Coronary artery (tissue), 2 donors: Measurements from ENCODE around the gene TMEM132D.

ENCODE experiments used
- DNase-seq: peaks from one replicate; pipeline ENCODE4 v3.0.0-alpha.2; 2017; ENCODE audit warnings: low spot score
- H3K27ac ChIP-seq, 2 donors: fragments of 200-600 bp; sonication (generic); one replicate each; pipeline ENCODE4 v1.5.1; 2016 to 2019
- H3K4me3 ChIP-seq: fragments of 200-600 bp; sonication (generic); 2 replicates; pipeline ENCODE4 v1.5.1; 2016; ENCODE audit warnings: mild to moderate bottlenecking, moderate library complexity
- TF ChIP-seq, protein P1 (sequence below): fragments of 200-600 bp; sonication (generic); IDR thresholded peaks from one replicate; pipeline ENCODE4 v1.5.1; 2019; ENCODE audit warnings: antibody characterized with exemption

TMEM132D gene

DNA sequence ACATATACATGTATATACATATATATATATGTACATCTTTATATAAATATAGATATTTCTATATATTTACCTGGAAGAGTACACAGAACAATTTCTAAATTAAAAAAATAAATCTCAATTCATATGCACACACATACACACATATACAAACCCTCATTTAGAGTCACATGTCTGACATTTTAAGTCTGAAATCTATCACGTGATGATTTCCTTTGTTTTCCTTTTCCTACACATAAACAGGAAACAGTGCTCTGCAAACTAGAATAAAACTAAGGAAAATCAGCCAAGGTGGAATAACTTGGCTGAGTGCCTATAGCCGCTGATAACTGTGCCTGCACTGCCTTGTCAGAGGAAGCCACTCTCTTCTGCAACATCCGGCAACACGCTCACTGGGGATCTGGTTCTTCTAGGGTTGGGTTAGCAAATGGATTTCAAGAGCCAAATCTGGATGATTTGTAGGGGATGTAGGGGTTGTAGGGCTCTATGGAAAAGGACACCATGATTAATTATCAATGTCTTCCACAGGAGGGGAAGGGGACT, 480.7 kb downstream of the TMEM132D start:
- no peak overlapping the region for H3K27ac ChIP-seq
- no peak for DNase-seq
- TF ChIP-seq, protein P1, sequence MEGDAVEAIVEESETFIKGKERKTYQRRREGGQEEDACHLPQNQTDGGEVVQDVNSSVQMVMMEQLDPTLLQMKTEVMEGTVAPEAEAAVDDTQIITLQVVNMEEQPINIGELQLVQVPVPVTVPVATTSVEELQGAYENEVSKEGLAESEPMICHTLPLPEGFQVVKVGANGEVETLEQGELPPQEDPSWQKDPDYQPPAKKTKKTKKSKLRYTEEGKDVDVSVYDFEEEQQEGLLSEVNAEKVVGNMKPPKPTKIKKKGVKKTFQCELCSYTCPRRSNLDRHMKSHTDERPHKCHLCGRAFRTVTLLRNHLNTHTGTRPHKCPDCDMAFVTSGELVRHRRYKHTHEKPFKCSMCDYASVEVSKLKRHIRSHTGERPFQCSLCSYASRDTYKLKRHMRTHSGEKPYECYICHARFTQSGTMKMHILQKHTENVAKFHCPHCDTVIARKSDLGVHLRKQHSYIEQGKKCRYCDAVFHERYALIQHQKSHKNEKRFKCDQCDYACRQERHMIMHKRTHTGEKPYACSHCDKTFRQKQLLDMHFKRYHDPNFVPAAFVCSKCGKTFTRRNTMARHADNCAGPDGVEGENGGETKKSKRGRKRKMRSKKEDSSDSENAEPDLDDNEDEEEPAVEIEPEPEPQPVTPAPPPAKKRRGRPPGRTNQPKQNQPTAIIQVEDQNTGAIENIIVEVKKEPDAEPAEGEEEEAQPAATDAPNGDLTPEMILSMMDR = no peak
- H3K4me3 ChIP-seq = no peak overlapping the region

DNA sequence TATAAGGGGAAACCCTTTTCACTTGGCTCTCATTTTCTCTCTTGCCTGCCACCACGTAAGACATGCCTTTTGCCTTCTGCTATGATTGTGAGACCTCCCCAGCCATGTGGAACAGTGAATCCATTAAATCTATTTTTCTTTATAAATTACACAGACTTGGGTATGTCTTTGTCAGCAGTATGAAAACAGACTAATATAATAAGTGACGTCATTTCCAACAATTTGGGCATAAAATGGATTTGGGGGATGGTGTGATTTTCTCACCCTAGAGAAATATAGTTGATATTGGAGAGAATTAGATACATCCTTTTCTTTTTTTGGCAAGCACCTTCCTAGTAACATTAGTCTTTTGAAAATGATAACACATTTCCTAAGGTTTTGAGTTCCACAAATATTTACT, 490.5 kb downstream of the TMEM132D start:
- no peak overlapping the region for H3K4me3 ChIP-seq
- no peak for DNase-seq
- TF ChIP-seq, protein P1 = no peak
- no peak overlapping the region for H3K27ac ChIP-seq

DNA sequence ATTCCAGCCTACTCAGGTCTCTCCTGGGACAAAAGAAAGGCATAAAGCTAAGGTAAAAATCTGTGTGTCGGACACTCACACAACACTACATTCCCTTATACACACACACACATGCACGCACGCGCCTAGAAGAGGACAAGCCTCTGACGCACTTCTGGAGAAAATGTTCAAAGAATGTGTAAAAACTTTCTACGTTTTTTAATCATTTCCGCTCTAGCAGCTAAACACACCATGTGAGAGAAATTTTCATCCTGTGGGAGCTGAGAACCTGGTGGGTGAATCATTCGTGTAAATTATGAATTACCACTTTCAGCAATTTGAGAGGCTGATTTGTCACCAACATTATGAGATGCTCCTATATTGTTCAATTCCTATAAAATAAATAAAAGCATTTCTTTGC, 494.5 kb downstream of the TMEM132D start:
- DNase-seq = no peak
- H3K4me3 ChIP-seq = no peak overlapping the region
- no peak overlapping the region for H3K27ac ChIP-seq
- TF ChIP-seq, protein P1 = no peak

DNA sequence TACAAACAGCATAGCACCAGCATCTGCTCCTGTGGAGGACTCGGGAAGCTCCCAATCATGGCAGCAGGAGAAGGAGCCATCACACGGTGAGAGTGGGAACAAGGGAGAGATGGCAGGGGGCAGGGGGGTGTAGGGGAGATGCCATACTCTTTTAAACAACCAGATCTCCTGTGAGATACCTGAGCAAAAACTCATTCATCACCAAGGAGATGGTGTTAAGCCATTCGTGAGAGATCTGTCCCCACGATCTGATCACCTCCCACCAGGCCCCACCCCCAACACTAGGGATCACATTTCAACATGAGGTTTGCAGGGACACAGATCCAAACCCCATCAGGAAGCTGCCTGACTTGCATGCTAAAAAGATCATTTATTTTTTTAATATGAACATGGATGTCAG, 499.3 kb downstream of the TMEM132D start:
- H3K4me3 ChIP-seq = no peak overlapping the region
- no peak for DNase-seq
- no peak overlapping the region for H3K27ac ChIP-seq
- TF ChIP-seq, protein P1 = no peak

DNA sequence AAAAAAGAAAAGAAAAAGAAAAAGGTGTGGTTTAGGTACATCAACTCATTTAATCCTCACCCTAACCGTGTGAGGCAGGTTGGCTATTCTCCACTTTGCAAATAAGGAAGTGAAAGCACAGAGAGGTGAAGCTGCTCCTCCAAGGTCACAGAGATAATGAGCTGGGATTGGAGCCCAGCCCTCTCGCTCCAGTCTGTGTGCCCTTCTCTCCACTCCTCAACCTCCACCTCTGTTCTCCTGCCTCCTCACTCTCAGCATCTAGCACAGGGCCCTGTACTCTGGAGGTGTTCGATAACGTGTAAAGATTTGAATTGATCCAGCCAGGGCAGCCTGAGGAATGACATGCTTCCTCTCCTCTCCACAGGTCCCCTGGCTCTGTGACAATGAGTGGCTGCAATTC, 502.3 kb downstream of the TMEM132D start:
- no peak for DNase-seq
- no peak overlapping the region for H3K27ac ChIP-seq
- TF ChIP-seq, protein P1 = no peak
- no peak overlapping the region for H3K4me3 ChIP-seq

DNA sequence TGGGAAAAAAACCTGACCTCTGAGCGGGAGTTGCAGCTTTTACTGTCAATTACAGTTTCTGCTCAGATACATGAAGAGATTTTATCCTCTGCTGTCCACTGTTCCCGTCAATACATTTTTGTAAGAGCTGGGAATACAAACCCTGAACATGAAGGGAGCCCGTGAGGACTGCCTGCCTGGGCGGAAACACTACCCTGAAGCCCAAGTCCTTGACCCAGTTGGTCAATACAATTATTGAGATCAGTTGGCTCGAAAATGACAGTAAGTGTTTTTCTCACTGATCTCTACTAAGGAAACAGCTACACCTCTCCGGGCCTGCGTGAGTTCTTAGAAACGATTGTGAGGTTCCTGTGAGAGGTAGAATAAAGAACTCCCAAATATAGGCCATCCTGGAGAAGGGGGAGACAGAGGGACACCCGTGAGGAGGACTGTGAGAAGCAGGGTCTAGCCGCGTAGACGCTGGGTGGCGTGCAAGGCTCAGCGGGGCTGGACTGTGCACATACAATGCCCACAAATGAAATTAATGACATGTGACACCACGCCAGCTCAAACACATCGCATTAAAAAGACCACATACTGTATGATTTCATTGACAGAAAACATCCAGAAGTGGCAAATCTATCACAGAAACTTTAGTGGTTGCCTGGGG, 509.5 kb downstream of the TMEM132D start:
- TF ChIP-seq, protein P1 = no peak
- Histone ChIP-seq H3K27ac (no peak overlapping the region), H3K4me3 (no peak overlapping the region)
- DNase-seq = no peak

DNA sequence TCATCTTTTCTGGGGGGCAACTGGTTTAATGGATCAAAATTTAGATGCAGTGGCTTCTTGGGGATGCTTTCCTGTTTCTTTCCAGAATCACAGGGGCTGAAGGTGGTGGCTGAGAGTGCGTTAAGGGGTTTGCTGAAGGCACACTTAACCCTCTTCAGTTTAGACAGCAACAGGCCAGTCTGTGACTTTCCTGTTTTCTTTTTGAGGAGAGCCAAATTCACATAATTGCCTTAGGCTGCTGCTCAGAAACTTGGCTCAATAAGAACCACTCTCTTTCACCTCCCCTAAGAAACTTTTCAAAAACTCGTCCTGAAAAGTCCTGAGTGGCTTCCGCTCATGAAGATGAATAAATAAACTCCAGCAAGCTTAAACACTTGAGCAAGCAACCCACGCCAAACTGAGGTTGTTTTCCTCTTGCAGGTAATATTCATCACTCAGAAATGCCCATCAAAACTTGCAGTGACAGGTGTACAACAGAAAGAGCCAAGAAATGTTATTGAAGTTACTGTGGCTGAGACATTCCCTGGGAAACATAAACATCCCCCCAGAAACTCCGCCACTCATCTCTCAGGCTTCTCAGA, 510.4 kb downstream of the TMEM132D start:
- H3K4me3 ChIP-seq = no peak overlapping the region
- TF ChIP-seq, protein P1 = no peak
- H3K27ac ChIP-seq = no peak overlapping the region
- no peak for DNase-seq
